K562 (cell line): ENCODE results near the gene PRM1. TPM values are rescaled to one million over a fixed set of nuclear protein-coding genes. Genes with fewer than 3 reads are reported as not detected.

ENCODE experiments used
- ATAC-seq: fragments of 200-7000 bp; cut with Tn5 transposase; 3 replicates; pipeline ENCODE4 v1.9.1; 2020; ENCODE audit warnings: moderate library complexity
- BruUV-seq: library from RNA; stranded (reverse); fragments of 400-500 nt; replicated peaks from 2 replicates; lab custom pipeline; 2021; lab: Mats Ljungman, UMichigan
- CTCF ChIA-PET: fragments of 300-600 bp; formaldehyde crosslinking; extraction: SDS; loops from one replicate; lab custom pipeline; 2021; ENCODE audit warnings: low intra/inter-chr PET ratio; lab: Yijun Ruan, JAX
- POLR2A ChIA-PET: fragments of 300-600, 350-650 bp; sonication (Branson Sonifier 250); formaldehyde crosslinking; extraction: SDS; loops from one replicate; lab custom pipeline; 2021; ENCODE audit warnings: antibody characterized with exemption, inconsistent platforms; lab: Yijun Ruan, JAX
- DNase-seq, 4 experiments: peaks; one replicate each; pipeline versions ENCODE4 v3.0.0 to v3.0.0-alpha.2; 2011 to 2018; ENCODE audit warnings: low spot score in 3 of 4, mixed read lengths in 3 of 4; ENCODE audit errors: extremely low read depth in 1 of 4
- FAIRE-seq: peaks from 2 replicates; lab custom pipeline; 2011; peaks lifted over from hg19 to GRCh38; lab: Jason Lieb, UNC
- H2AFZ ChIP-seq: 2 replicates; pipeline ENCODE4 v1.6.0; 2011; ENCODE audit warnings: low read depth, low read length, control low read depth, inconsistent platforms
- H3K27ac ChIP-seq: fragments of 200-600 bp; 3 replicates; pipeline ENCODE4 v1.8.0; 2011; ENCODE audit warnings: low read depth, mild to moderate bottlenecking, control low read depth, inconsistent platforms, low read length, moderate library complexity, mixed read lengths; ENCODE audit errors: extremely low read depth
- H3K27me3 ChIP-seq, 2 experiments: fragments of 300-600 bp in 1 of 2; 2 replicates in 1 of 2; 3 replicates in 1 of 2; pipeline versions ENCODE4 v1.6.0 to v1.8.0; 2011; ENCODE audit warnings: inconsistent platforms in 2 of 2, low read length in 2 of 2, mild to moderate bottlenecking in 1 of 2, mixed read lengths in 1 of 2, moderate library complexity in 1 of 2; ENCODE audit not compliant: control insufficient read depth in 2 of 2, insufficient read depth in 2 of 2
- H3K36me3 ChIP-seq: fragments of 300-600 bp; 3 replicates; pipeline ENCODE4 v1.8.0; 2011; ENCODE audit warnings: mild to moderate bottlenecking, low read length, inconsistent platforms; ENCODE audit not compliant: control insufficient read depth, insufficient read depth
- H3K4me1 ChIP-seq, 2 experiments: fragments of 200-600 bp in 1 of 2; replicated peaks in 1 of 2; 2 replicates in 1 of 2; 3 replicates in 1 of 2; pipeline versions ENCODE4 v1.5.1 to v1.8.0; 2011; ENCODE audit warnings: inconsistent platforms in 2 of 2, low read length in 2 of 2, mild to moderate bottlenecking in 1 of 2, mixed read lengths in 1 of 2, moderate library complexity in 1 of 2; ENCODE audit not compliant: control insufficient read depth in 2 of 2, insufficient read depth in 2 of 2
- H3K4me2 ChIP-seq: 2 replicates; pipeline ENCODE4 v1.6.1; 2011; ENCODE audit warnings: low read length, control low read depth, inconsistent platforms, mixed read lengths; ENCODE audit not compliant: insufficient read depth
- H3K4me3 ChIP-seq: fragments of 200-600 bp; sonication (generic), shearing (Covaris generic); 2 replicates; pipeline ENCODE4 v1.5.1; 2016; ENCODE audit warnings: control low read depth, inconsistent platforms
- H3K79me2 ChIP-seq: fragments of 200-600 bp; 3 replicates; pipeline ENCODE4 v1.8.0; 2011; ENCODE audit warnings: low read length, inconsistent platforms; ENCODE audit not compliant: control insufficient read depth, insufficient read depth
- H3K9ac ChIP-seq, 2 experiments: 2 replicates each; pipeline versions ENCODE4 v1.6.0 to v1.6.1; 2011; ENCODE audit warnings: low read depth in 2 of 2, low read length in 2 of 2, control low read depth in 1 of 2, inconsistent platforms in 1 of 2, mild to moderate bottlenecking in 1 of 2, mixed read lengths in 1 of 2; ENCODE audit not compliant: insufficient read depth in 1 of 2
- H3K9me1 ChIP-seq: one replicate; pipeline ENCODE4 v1.6.0; 2011; ENCODE audit warnings: inconsistent platforms, mild to moderate bottlenecking, low read length, moderate library complexity; ENCODE audit not compliant: control insufficient read depth, insufficient read depth
- H3K9me3 ChIP-seq: replicated peaks from 2 replicates; pipeline ENCODE4 v1.5.1; 2011; ENCODE audit warnings: low read depth, low read length, inconsistent platforms; ENCODE audit not compliant: control insufficient read depth, insufficient read depth
- H4K20me1 ChIP-seq: replicated peaks from 2 replicates; pipeline ENCODE4 v1.6.1; 2011; ENCODE audit warnings: low read length, inconsistent platforms, mixed read lengths; ENCODE audit not compliant: control insufficient read depth, insufficient read depth
- ARID1B ChIP-seq: fragments of 450-650 bp; IDR thresholded peaks from 2 replicates; pipeline ENCODE4 v1.6.1; 2016; ENCODE audit warnings: antibody characterized with exemption, mild to moderate bottlenecking, inconsistent platforms
- BMI1 ChIP-seq: fragments of 150-350 bp; IDR thresholded peaks from 2 replicates; pipeline ENCODE4 v1.6.1; 2014; ENCODE audit warnings: low read length
- L3MBTL2 ChIP-seq: fragments of 450-650 bp; IDR thresholded peaks from 2 replicates; pipeline ENCODE4 v1.6.1; 2016; ENCODE audit warnings: mild to moderate bottlenecking, moderate library complexity
- SAFB2 ChIP-seq: fragments of 200-400 bp; formaldehyde crosslinking; IDR thresholded peaks from 2 replicates; pipeline ENCODE4 v1.6.1; 2018; ENCODE audit warnings: borderline replicate concordance, low read length, low read depth, moderate library complexity; ENCODE audit not compliant: severe bottlenecking
- WGBS: fragments of 100-300 bp; shearing (Covaris generic); methylation state at CpG from one replicate; pipeline ENCODE4 v1.1.6; 2016; ENCODE audit warnings: low coverage, mixed read lengths; ENCODE audit not compliant: insufficient coverage; ENCODE audit errors: missing lambda C conversion rate; 5-methylcytosine and 5-hydroxymethylcytosine counted together
- in situ Hi-C: fragments of 300-500 bp; cut with MboI; formaldehyde crosslinking; loops from 4 replicates; pipeline ENCODE4 v1.15.0; 2018; ENCODE audit warnings: inconsistent platforms, mixed read lengths
- intact Hi-C: fragments of 100-400 bp; cut with micrococcal nuclease; formaldehyde crosslinking; loops from 2 replicates; pipeline ENCODE4 v1.14.2; 2022
- polyA plus RNA-seq, 8 experiments: library from polyadenylated mRNA; depleted of rRNA in 4 of 8; stranded (reverse) in 5 of 8; unstranded in 3 of 8; fragments of >200 nt; fragmentation: Nextera tagmentation in 2 of 8; fragmentation: Illumina TruSeq in 1 of 8; extraction: Ambion mirVana in 2 of 8; extraction: Trizol in 1 of 8; gene quantifications; 2 replicates each; pipeline versions ENCODE4 v1.2.1 to v1.2.3, GENCODE V29; 2011 to 2014; ENCODE audit warnings: inconsistent platforms in 1 of 8, missing spikeins in 1 of 8
- total RNA-seq, 7 experiments: library from RNA; depleted of rRNA in 6 of 7; stranded (reverse); fragments of >200 nt in 6 of 7; fragmentation: Illumina TruSeq in 2 of 7; extraction: Trizol in 2 of 7; gene quantifications; 2 replicates each; pipeline versions ENCODE4 v1.2.1 to v1.2.3, GENCODE V29; 2011 to 2021; ENCODE audit warnings: low replicate concordance in 1 of 7
- TF ChIP-seq, protein P1 (sequence below), 2 experiments: fragments of 450-650 bp in 1 of 2; sonication (generic) in 1 of 2; formaldehyde crosslinking in 1 of 2; IDR thresholded peaks in 1 of 2; conservative IDR thresholded peaks in 1 of 2; 2 replicates each; pipeline versions ENCODE4 v1.6.1 to v1.8.1; 2016 to 2023; ENCODE audit warnings: mild to moderate bottlenecking in 2 of 2, moderate library complexity in 2 of 2, inconsistent platforms in 1 of 2, missing genetic modification reagents in 1 of 2

PRM1 gene
- total and polyA plus RNA-seq, 9 of the 15 experiments (the other 6 are each of a cell fraction or from before 2014, with no cell fraction given): not detected

DNA sequence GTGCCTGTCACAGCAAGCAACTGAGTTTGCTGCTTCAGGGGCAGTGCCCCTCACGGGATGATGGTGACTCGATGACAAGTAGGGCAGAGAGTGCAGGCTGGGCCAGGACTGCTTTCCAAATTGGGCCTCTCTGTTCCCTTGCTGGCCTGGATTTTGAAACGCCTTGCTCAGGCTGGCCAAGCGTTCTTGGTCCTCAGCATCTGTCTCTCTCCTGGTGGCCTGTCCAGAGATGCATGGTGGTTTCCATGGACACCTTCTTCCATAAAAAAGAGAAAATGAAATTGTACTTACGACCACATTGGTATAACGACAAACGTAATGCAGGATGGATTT, 19.4 kb upstream of the PRM1 start:
- ATAC-seq (no peak), FAIRE-seq (no peak), DNase-seq (no peak)
- peaks cover 6 to 13% of the 10 kb centered on the region in 2 experiments; a peak in 4 of 5 replicates for H3K4me1 ChIP-seq
- H3K36me3 ChIP-seq: no peaks in the 10 kb centered on the region
- intact Hi-C loops: no loop called here
- no peak overlapping the region for H2AFZ ChIP-seq
- no peak overlapping the region for H3K4me2 ChIP-seq
- POLR2A ChIA-PET: interaction anchor here (1.1 kb wide), 1 partner anchor 9 kb away, joined by 4 read pairs; no protein-coding TSS in a partner anchor
- 13% methylated on average over 7 of the region's 7 CpGs for WGBS
- CTCF ChIA-PET: no interaction called here
- no peaks in the 10 kb centered on the region for H3K79me2 ChIP-seq
- H3K4me3 ChIP-seq: no peak overlapping the region
- no peaks in the 10 kb centered on the region for H3K27me3 ChIP-seq
- no peaks in the 10 kb centered on the region for H3K9me3 ChIP-seq
- no TSS peak for BruUV-seq
- in situ Hi-C loops: no loop called here
- H3K9me1 ChIP-seq: no peaks in the 10 kb centered on the region
- H3K27ac ChIP-seq: no peak overlapping the region
- H4K20me1 ChIP-seq: no peaks in the 10 kb centered on the region
- H3K9ac ChIP-seq: no peak overlapping the region
- TF ChIP-seq ARID1B (no peak), SAFB2 (no peak), L3MBTL2 (no peak), BMI1 (no peak)
- TF ChIP-seq, protein P1, sequence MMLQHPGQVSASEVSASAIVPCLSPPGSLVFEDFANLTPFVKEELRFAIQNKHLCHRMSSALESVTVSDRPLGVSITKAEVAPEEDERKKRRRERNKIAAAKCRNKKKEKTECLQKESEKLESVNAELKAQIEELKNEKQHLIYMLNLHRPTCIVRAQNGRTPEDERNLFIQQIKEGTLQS (IDR thresholded peaks at IDR 0.05): no peak
- TF ChIP-seq, protein P1 (CRISPR knock-in tag; conservative IDR thresholded peaks at IDR 0.05): no peak
